Panc1 (cell line): ENCODE data around the gene TSPAN15. TPM values are rescaled to one million over a fixed set of nuclear protein-coding genes. Genes with fewer than 3 reads are reported as not detected.

Experiments used
- ATAC-seq: fragments of 200-7000 bp; cut with Tn5 transposase; 2 replicates; pipeline ENCODE4 v1.9.1; 2020; ENCODE audit warnings: mild to moderate bottlenecking, moderate library complexity
- BruUV-seq: library from RNA; stranded (reverse); fragments of 400-500 nt; replicated peaks from 2 replicates; lab custom pipeline; 2021; lab: Mats Ljungman, UMichigan
- CTCF ChIA-PET: fragments of 300-600 bp; sonication (Branson Sonifier 250); formaldehyde crosslinking; loops from one replicate; lab custom pipeline; 2022; ENCODE audit warnings: antibody characterized with exemption; lab: Charles Lee
- POLR2A ChIA-PET: fragments of 300-600 bp; sonication (Branson Sonifier 250); formaldehyde crosslinking; loops from one replicate; lab custom pipeline; 2022; ENCODE audit warnings: antibody characterized with exemption; lab: Charles Lee
- DNase-seq: peaks from one replicate; pipeline ENCODE4 v3.0.0-alpha.2; 2010; ENCODE audit warnings: low read depth, low spot score
- H3K27ac ChIP-seq: 2 replicates; pipeline ENCODE4 v1.5.1; 2011; ENCODE audit warnings: mild to moderate bottlenecking, low read length, inconsistent platforms
- H3K27me3 ChIP-seq: fragments of 200-500 bp; sonication (Bioruptor generic); 2 replicates; pipeline ENCODE4 v1.6.0; 2014; ENCODE audit warnings: low read length, inconsistent platforms; ENCODE audit not compliant: control insufficient read depth, insufficient read depth
- H3K36me3 ChIP-seq: fragments of 200-500 bp; sonication (Bioruptor generic); 2 replicates; pipeline ENCODE4 v1.5.1; 2014; ENCODE audit warnings: inconsistent platforms, mild to moderate bottlenecking, low read length, moderate library complexity; ENCODE audit not compliant: control insufficient read depth, insufficient read depth
- H3K4me1 ChIP-seq: 2 replicates; pipeline ENCODE4 v1.5.1; 2011; ENCODE audit warnings: inconsistent platforms, mild to moderate bottlenecking, low read length, moderate library complexity; ENCODE audit not compliant: control insufficient read depth, insufficient read depth
- H3K4me3 ChIP-seq, 2 experiments: 2 replicates each; pipeline ENCODE4 v1.5.1; 2011 to 2012; ENCODE audit warnings: low read depth in 2 of 2, low read length in 2 of 2, mild to moderate bottlenecking in 2 of 2, inconsistent platforms in 1 of 2, moderate library complexity in 1 of 2
- H3K9me3 ChIP-seq: fragments of 200-500 bp; sonication (Bioruptor generic); 2 replicates; pipeline ENCODE4 v1.5.1; 2014; ENCODE audit warnings: low read depth, mild to moderate bottlenecking, inconsistent platforms, low read length, moderate library complexity; ENCODE audit not compliant: control insufficient read depth, insufficient read depth
- POLR2AphosphoS5 ChIP-seq: IDR thresholded peaks from 2 replicates; pipeline ENCODE4 v1.6.1; 2012; ENCODE audit warnings: mild to moderate bottlenecking, low read depth, low read length, moderate library complexity
- SIN3A ChIP-seq: IDR thresholded peaks from 2 replicates; pipeline ENCODE4 v1.6.1; 2012; ENCODE audit warnings: low read depth, mild to moderate bottlenecking, low read length, moderate library complexity, borderline replicate concordance; ENCODE audit not compliant: insufficient read depth
- TCF7L2 ChIP-seq: IDR thresholded peaks from 2 replicates; pipeline ENCODE4 v1.6.1; 2011; ENCODE audit warnings: mild to moderate bottlenecking, low read depth, low read length, inconsistent platforms
- in situ Hi-C: cut with HindIII; loops from 2 replicates; pipeline ENCODE4 v1.10.0; 2016; ENCODE audit warnings: low sequenced_read_pairs, low pct_unique_long_range_greater_than_20kb
- intact Hi-C: fragments of 100-400 bp; cut with micrococcal nuclease; formaldehyde crosslinking; loops from one replicate; pipeline ENCODE4 v1.10.0; 2022; ENCODE audit not compliant: unreplicated experiment
- total RNA-seq: library from RNA; stranded (reverse); gene quantifications from one replicate; pipeline ENCODE4 v1.2.1, GENCODE V29; 2021; ENCODE audit not compliant: unreplicated experiment
- TF ChIP-seq, protein P1 (sequence below): fragments of 450-650 bp; IDR thresholded peaks from 2 replicates; pipeline ENCODE4 v1.5.1; 2017; ENCODE audit warnings: mild to moderate bottlenecking
- TF ChIP-seq, protein P2 (sequence below), 2 experiments: IDR thresholded peaks; 2 replicates each; pipeline ENCODE4 v1.6.1; 2011 to 2012; ENCODE audit warnings: low read depth in 2 of 2, control low read depth in 1 of 2, low read length in 1 of 2, mild to moderate bottlenecking in 1 of 2, moderate library complexity in 1 of 2; ENCODE audit not compliant: insufficient read depth in 1 of 2

TSPAN15 gene
- total RNA-seq, 1 experiment from 2014 or later, result 199 TPM

DNA sequence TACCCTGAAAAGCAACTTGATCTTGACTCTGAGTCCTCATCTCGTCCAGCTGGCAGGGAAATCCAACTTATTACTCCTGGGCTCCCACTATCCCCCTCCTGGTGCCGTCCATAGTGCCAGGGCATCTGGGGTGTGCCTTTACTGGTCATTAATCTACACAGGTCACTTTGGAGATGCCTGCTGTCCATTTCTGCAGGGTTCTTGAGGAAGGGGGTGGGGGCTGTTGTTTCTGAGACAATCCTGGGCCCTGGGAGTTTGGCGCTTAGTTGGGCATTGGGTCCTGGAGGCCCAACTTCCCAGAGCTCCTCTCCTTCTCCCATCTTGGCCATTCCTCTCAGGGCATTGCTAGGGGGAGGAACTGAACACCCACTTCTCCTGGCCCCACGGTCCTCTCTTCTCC is 28.6 kb upstream of the TSPAN15 start:
- TF ChIP-seq, protein P1, sequence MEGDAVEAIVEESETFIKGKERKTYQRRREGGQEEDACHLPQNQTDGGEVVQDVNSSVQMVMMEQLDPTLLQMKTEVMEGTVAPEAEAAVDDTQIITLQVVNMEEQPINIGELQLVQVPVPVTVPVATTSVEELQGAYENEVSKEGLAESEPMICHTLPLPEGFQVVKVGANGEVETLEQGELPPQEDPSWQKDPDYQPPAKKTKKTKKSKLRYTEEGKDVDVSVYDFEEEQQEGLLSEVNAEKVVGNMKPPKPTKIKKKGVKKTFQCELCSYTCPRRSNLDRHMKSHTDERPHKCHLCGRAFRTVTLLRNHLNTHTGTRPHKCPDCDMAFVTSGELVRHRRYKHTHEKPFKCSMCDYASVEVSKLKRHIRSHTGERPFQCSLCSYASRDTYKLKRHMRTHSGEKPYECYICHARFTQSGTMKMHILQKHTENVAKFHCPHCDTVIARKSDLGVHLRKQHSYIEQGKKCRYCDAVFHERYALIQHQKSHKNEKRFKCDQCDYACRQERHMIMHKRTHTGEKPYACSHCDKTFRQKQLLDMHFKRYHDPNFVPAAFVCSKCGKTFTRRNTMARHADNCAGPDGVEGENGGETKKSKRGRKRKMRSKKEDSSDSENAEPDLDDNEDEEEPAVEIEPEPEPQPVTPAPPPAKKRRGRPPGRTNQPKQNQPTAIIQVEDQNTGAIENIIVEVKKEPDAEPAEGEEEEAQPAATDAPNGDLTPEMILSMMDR, result no peak
- TF ChIP-seq TCF7L2 (no peak), POLR2AphosphoS5 (no peak), SIN3A (no peak)
- TF ChIP-seq, protein P2, sequence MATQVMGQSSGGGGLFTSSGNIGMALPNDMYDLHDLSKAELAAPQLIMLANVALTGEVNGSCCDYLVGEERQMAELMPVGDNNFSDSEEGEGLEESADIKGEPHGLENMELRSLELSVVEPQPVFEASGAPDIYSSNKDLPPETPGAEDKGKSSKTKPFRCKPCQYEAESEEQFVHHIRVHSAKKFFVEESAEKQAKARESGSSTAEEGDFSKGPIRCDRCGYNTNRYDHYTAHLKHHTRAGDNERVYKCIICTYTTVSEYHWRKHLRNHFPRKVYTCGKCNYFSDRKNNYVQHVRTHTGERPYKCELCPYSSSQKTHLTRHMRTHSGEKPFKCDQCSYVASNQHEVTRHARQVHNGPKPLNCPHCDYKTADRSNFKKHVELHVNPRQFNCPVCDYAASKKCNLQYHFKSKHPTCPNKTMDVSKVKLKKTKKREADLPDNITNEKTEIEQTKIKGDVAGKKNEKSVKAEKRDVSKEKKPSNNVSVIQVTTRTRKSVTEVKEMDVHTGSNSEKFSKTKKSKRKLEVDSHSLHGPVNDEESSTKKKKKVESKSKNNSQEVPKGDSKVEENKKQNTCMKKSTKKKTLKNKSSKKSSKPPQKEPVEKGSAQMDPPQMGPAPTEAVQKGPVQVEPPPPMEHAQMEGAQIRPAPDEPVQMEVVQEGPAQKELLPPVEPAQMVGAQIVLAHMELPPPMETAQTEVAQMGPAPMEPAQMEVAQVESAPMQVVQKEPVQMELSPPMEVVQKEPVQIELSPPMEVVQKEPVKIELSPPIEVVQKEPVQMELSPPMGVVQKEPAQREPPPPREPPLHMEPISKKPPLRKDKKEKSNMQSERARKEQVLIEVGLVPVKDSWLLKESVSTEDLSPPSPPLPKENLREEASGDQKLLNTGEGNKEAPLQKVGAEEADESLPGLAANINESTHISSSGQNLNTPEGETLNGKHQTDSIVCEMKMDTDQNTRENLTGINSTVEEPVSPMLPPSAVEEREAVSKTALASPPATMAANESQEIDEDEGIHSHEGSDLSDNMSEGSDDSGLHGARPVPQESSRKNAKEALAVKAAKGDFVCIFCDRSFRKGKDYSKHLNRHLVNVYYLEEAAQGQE (IDR thresholded peaks at IDR 0.05; ENCODE audit: insufficient read depth in 1 of 2, low read depth in 2 of 2, low read length in 1 of 2), result no peak
- ATAC-seq (no peak), DNase-seq (no peak)
- in situ Hi-C loops, result no loop called here
- H3K4me3 ChIP-seq, result no peak overlapping the region
- no peaks in the 10 kb centered on the region for H3K9me3 ChIP-seq
- ChIA-PET CTCF (interaction anchor here (0.5 kb wide), 1 partner anchor 85 kb away, joined by 10 read pairs; no protein-coding TSS in a partner anchor), POLR2A (no interaction called here)
- H3K4me1 ChIP-seq, result peaks cover 15% of the 10 kb centered on the region
- H3K27ac ChIP-seq, result no peak overlapping the region
- no peaks in the 10 kb centered on the region for H3K36me3 ChIP-seq
- no TSS peak for BruUV-seq
- intact Hi-C loops, result no loop called here
- no peaks in the 10 kb centered on the region for H3K27me3 ChIP-seq

- no peaks in the 10 kb centered on the region for H3K36me3 ChIP-seq
- CTCF ChIA-PET, result interaction anchor here (0.6 to 1.1 kb wide), 2 partner anchors 90 to 172 kb away, joined by 4 to 6 read pairs; no protein-coding TSS in a partner anchor
- H3K9me3 ChIP-seq, result no peaks in the 10 kb centered on the region
- in situ Hi-C loops (no loop called here), intact Hi-C loops (loop anchor here (5.0 kb wide), 1 partner anchor 72 kb away; no protein-coding TSS in a partner anchor)
- POLR2A ChIA-PET, result no interaction called here
- DNase-seq (no peak), ATAC-seq (no peak)
- H3K27ac ChIP-seq, result peak overlapping the region; percentile 39; the same call in 1 of the 2 replicates
- H3K27me3 ChIP-seq, result no peaks in the 10 kb centered on the region
- no peak overlapping the region for H3K4me3 ChIP-seq
- no TSS peak for BruUV-seq
- H3K4me1 ChIP-seq, result peaks cover 25% of the 10 kb centered on the region
- TF ChIP-seq SIN3A, result no peak
- no peak for TF ChIP-seq TCF7L2
- no peak for TF ChIP-seq POLR2AphosphoS5
- TF ChIP-seq, protein P1, result no peak
- TF ChIP-seq, protein P2 (IDR thresholded peaks at IDR 0.05; ENCODE audit: insufficient read depth in 1 of 2, low read depth in 2 of 2, low read length in 1 of 2), result no peak
Measured at GRCh38 chr10:69425041-69425440, 26.2 kb upstream of the TSPAN15 start.
